ENCODE measurements around the gene ATAD2B.

ATAD2B gene

GRCh38 chr2:23794234-23794633, 132.7 kb downstream of the ATAD2B start:
- no peak overlapping the region for H3K4me3 ChIP-seq (ENCODE audit: low read depth, low read length, poor library complexity, severe bottlenecking)
- H3K27me3 ChIP-seq (ENCODE audit: insufficient read depth, low read length) = no peaks in the 10 kb centered on the region
- no peak overlapping the region for H3K4me2 ChIP-seq (ENCODE audit: low read length)
- H3K27ac ChIP-seq (ENCODE audit: low read depth, low read length, poor library complexity, severe bottlenecking) = no peak overlapping the region
- H3K4me1 ChIP-seq (ENCODE audit: insufficient read depth, low read length, severe bottlenecking) = peaks cover 6% of the 10 kb centered on the region
- H3K9me3 ChIP-seq (ENCODE audit: low read length) = no peaks in the 10 kb centered on the region
- TF ChIP-seq EZH2 (IDR thresholded peaks at IDR 0.05; ENCODE audit: borderline replicate concordance, low read length) = no peak
- no peak for TF ChIP-seq CTCF (IDR thresholded peaks at IDR 0.05; ENCODE audit: low read length)
- H2AFZ ChIP-seq (ENCODE audit: low read length) = no peak overlapping the region
- H3K36me3 ChIP-seq (ENCODE audit: insufficient read depth, low read length) = peaks cover 8% of the 10 kb centered on the region; the same call in 1 of the 2 replicates
- no peaks in the 10 kb centered on the region for H4K20me1 ChIP-seq (ENCODE audit: insufficient read depth, low read length)
- no peaks in the 10 kb centered on the region for H3F3A ChIP-seq (ENCODE audit: insufficient read depth, low read length)
- no peaks in the 10 kb centered on the region for H3K9me2 ChIP-seq (ENCODE audit: low read depth, low read length)
- H3K79me2 ChIP-seq (ENCODE audit: insufficient read depth, low read length) = no peaks in the 10 kb centered on the region; the same call in 1 of the 2 replicates
- H3K9ac ChIP-seq (ENCODE audit: low read length) = no peak overlapping the region

- no peak overlapping the region for H3K9ac ChIP-seq (ENCODE audit: low read length)
- no peak overlapping the region for H3K4me3 ChIP-seq (ENCODE audit: low read depth, low read length, poor library complexity, severe bottlenecking)
- H3K9me2 ChIP-seq (ENCODE audit: low read depth, low read length) = no peaks in the 10 kb centered on the region
- H3K79me2 ChIP-seq (ENCODE audit: insufficient read depth, low read length) = no peaks in the 10 kb centered on the region; the same call in 1 of the 2 replicates
- H3K9me3 ChIP-seq (ENCODE audit: low read length) = no peaks in the 10 kb centered on the region
- no peak overlapping the region for H3K4me2 ChIP-seq (ENCODE audit: low read length)
- H2AFZ ChIP-seq (ENCODE audit: low read length) = no peak overlapping the region
- no peaks in the 10 kb centered on the region for H3K27me3 ChIP-seq (ENCODE audit: insufficient read depth, low read length)
- TF ChIP-seq CTCF (IDR thresholded peaks at IDR 0.05; ENCODE audit: low read length) = no peak
- no peak for TF ChIP-seq EZH2 (IDR thresholded peaks at IDR 0.05; ENCODE audit: borderline replicate concordance, low read length)
- H4K20me1 ChIP-seq (ENCODE audit: insufficient read depth, low read length) = no peaks in the 10 kb centered on the region
- peaks cover 6% of the 10 kb centered on the region for H3K4me1 ChIP-seq (ENCODE audit: insufficient read depth, low read length, severe bottlenecking)
- peaks cover 8% of the 10 kb centered on the region; the same call in 1 of the 2 replicates for H3K36me3 ChIP-seq (ENCODE audit: insufficient read depth, low read length)
- H3F3A ChIP-seq (ENCODE audit: insufficient read depth, low read length) = no peaks in the 10 kb centered on the region
- no peak overlapping the region for H3K27ac ChIP-seq (ENCODE audit: low read depth, low read length, poor library complexity, severe bottlenecking)
Measured at GRCh38 chr2:23793476-23793875, 133.4 kb downstream of the ATAD2B start.

GRCh38 chr2:23791030-23791429, 135.9 kb downstream of the ATAD2B start:
- H2AFZ ChIP-seq (ENCODE audit: low read length) = no peak overlapping the region
- no peak overlapping the region for H3K4me2 ChIP-seq (ENCODE audit: low read length)
- TF ChIP-seq CTCF (IDR thresholded peaks at IDR 0.05; ENCODE audit: low read length) = no peak
- no peak for TF ChIP-seq EZH2 (IDR thresholded peaks at IDR 0.05; ENCODE audit: borderline replicate concordance, low read length)

More at GRCh38 chr2:23791030-23791429, 135.9 kb downstream of the ATAD2B start:
- Histone ChIP-seq H3K9me2 (ENCODE audit: low read depth, low read length) (no peaks in the 10 kb centered on the region), H3K27ac (ENCODE audit: low read depth, low read length, poor library complexity, severe bottlenecking) (no peak overlapping the region), H3K9me3 (ENCODE audit: low read length) (no peaks in the 10 kb centered on the region), H3K4me3 (ENCODE audit: low read depth, low read length, poor library complexity, severe bottlenecking) (no peak overlapping the region), H3K27me3 (ENCODE audit: insufficient read depth, low read length) (no peaks in the 10 kb centered on the region), H4K20me1 (ENCODE audit: insufficient read depth, low read length) (no peaks in the 10 kb centered on the region), H3F3A (ENCODE audit: insufficient read depth, low read length) (no peaks in the 10 kb centered on the region), H3K79me2 (ENCODE audit: insufficient read depth, low read length) (no peaks in the 10 kb centered on the region), H3K9ac (ENCODE audit: low read length) (no peak overlapping the region), H3K4me1 (ENCODE audit: insufficient read depth, low read length, severe bottlenecking) (no peaks in the 10 kb centered on the region), H3K36me3 (ENCODE audit: insufficient read depth, low read length) (peaks cover 16% of the 10 kb centered on the region; the same call in 1 of the 2 replicates)

All from OCI-LY1 (cell line).